Measurements from ENCODE around the gene ITGA7. TPM values are rescaled to one million over a fixed set of nuclear protein-coding genes. Genes with fewer than 3 reads are reported as not detected.

ITGA7 gene
- total and polyA plus RNA-seq, 2 of the 8 experiments (the other 6 are each of a cell fraction or from before 2014, with no cell fraction given): 57.6 to 86.1 TPM

DNA sequence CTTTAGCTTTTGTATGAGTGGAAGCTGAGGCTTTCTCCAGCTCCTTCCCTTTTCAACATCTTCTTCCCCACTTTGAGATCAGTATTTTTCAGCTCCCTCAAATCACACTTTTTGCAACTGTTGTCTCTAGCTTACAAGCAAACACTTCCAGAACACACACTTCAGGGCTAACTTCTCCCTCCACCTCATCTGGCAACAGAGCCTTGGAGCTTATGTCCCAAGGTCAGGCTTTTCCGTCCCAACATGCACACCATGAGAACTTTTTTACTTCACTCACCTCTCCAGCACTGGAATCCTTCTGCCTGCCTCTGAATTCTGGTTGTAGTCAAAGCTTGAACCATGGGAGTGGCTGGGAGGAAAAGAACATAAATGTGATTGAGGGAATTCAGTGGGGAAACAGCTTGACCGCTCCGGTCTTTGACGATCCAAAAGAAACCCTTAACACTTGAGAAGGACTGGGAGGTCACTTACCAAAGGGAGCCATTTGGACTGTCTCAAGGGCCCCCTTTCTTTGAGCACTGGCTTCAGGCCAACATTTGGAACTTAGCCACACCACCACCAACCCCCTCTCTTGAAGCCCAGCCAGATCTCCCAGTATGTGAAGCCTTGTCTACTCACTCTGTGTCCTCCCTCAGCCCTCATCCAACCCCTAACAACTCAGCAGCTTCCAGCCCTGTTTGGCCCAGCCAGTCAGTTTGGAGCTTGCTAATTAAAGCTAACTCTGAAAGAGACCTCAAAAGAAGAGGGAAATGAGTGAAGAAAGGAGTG, 4.3 kb upstream of the ITGA7 start:
- Histone ChIP-seq H3K23me2 (ENCODE audit: low read depth, low read length) (peaks cover 20% of the 10 kb centered on the region), H3K9me3 (ENCODE audit: insufficient read depth in 2 of 2, low read depth in 1 of 2, low read length in 1 of 2) (no peaks in the 10 kb centered on the region), H2AFZ (ENCODE audit: low read length) (no peak overlapping the region), H2BK15ac (ENCODE audit: low read length) (no peak overlapping the region; the same call in 1 of the 2 replicates), H4K8ac (ENCODE audit: extremely low read depth, insufficient read depth, low read length) (no peak overlapping the region), H3K4me3 (ENCODE audit: extremely low read depth in 1 of 4, insufficient read depth in 2 of 4, low read depth in 3 of 4, low read length in 4 of 4) (no peak overlapping the region), H2BK5ac (ENCODE audit: low read depth, low read length) (no peak overlapping the region), H2BK120ac (replicated peaks; ENCODE audit: low read depth, low read length) (no peak overlapping the region), H2BK12ac (ENCODE audit: low read depth, low read length) (no peak overlapping the region), H3K9ac (replicated peaks in 1 of 4; ENCODE audit: extremely low read depth in 1 of 4, low read depth in 3 of 4, low read length in 3 of 4) (no peak overlapping the region), H4K91ac (replicated peaks; ENCODE audit: insufficient read length, low read length) (no peak overlapping the region), H3K79me1 (ENCODE audit: low read depth, low read length) (peaks cover 1% of the 10 kb centered on the region; the same call in 1 of the 2 replicates), H3K79me2 (ENCODE audit: control insufficient read depth in 1 of 2, insufficient read depth in 2 of 2, low read length in 2 of 2) (peaks cover 0 to 5% of the 10 kb centered on the region in 2 experiments; a peak in 1 of 4 replicates), H3K56ac (replicated peaks; ENCODE audit: insufficient read length, low read depth, low read length) (no peak overlapping the region), H3K18ac (ENCODE audit: extremely low read depth, low read length) (no peak overlapping the region), H3K14ac (ENCODE audit: insufficient read length) (no peak overlapping the region), H3K23ac (ENCODE audit: insufficient read length) (no peak overlapping the region), H3K27ac (ENCODE audit: low read depth, low read length) (no peak overlapping the region), H3K4me1 (replicated peaks in 1 of 4; ENCODE audit: control insufficient read depth in 3 of 4, insufficient read depth in 4 of 4, low read length in 3 of 4) (peaks cover 5 to 17% (median 6%) of the 10 kb centered on the region in 4 experiments; a peak in 6 of 7 replicates), H3K27me3 (replicated peaks in 1 of 4; ENCODE audit: control insufficient read depth in 3 of 4, extremely low read depth in 1 of 4, insufficient read depth in 3 of 4, low read length in 3 of 4) (no peaks in the 10 kb centered on the region; a peak in 3 of 7 replicates), H2AK5ac (ENCODE audit: low read depth, low read length) (no peak overlapping the region), H2BK20ac (ENCODE audit: low read length) (no peak overlapping the region), H4K20me1 (replicated peaks in 1 of 2; ENCODE audit: control insufficient read depth in 1 of 2, insufficient read depth in 2 of 2, low read length in 2 of 2) (no peaks in the 10 kb centered on the region), H3K4ac (replicated peaks; ENCODE audit: insufficient read length, low read depth, low read length) (no peak overlapping the region), H4K5ac (ENCODE audit: insufficient read length, low read depth, low read length) (no peak overlapping the region), H3K36me3 (ENCODE audit: control insufficient read depth in 2 of 4, insufficient read depth in 4 of 4, low read length in 3 of 4) (no peaks in the 10 kb centered on the region), H3K4me2 (ENCODE audit: insufficient read depth in 1 of 2, low read depth in 2 of 2, low read length in 2 of 2) (no peak overlapping the region)
- CTCF ChIA-PET (ENCODE audit: partially characterized antibody): interaction anchor here (0.6 to 4.6 kb wide), 11 partner anchors 8 to 107 kb away, joined by 3 to 30 read pairs (median 3); partner anchors contain the start of gene RDH5
- POLR2A ChIA-PET (ENCODE audit: partially characterized antibody): interaction anchor here (0.7 to 2.0 kb wide), 5 partner anchors 8 to 262 kb away, joined by 3 to 5 read pairs (median 3); partner anchors contain the start of genes CD63, PYM1, RAB5B and RDH5
- FAIRE-seq (no peak), DNase-seq (ENCODE audit: low read depth in 1 of 2, low spot score in 2 of 2) (no peak)
- WGBS, 2 experiments (ENCODE audit: extremely low coverage in 1 of 2, insufficient coverage in 1 of 2, insufficient read length in 1 of 2, insufficient replicate concordance in 2 of 2, low coverage in 1 of 2, low lambda C conversion rate in 2 of 2, missing lambda C conversion rate in 1 of 2): 82% methylated on average over 4 of the region's 4 CpGs; no CpG with 5 or more reads in 1 of the 2 experiments
- TF ChIP-seq ASH2L (IDR thresholded peaks at IDR 0.05; ENCODE audit: low read length) (no peak), KDM5A (IDR thresholded peaks at IDR 0.05; ENCODE audit: low read length) (no peak), SAP30 (IDR thresholded peaks at IDR 0.05; ENCODE audit: insufficient read depth, insufficient replicate concordance, low read length) (no peak), KDM1A (IDR thresholded peaks at IDR 0.05; ENCODE audit: borderline replicate concordance, low read length) (no peak), POLR2A (IDR thresholded peaks at IDR 0.05; ENCODE audit: control extremely low read depth in 1 of 2, low read depth in 2 of 2, low read length in 2 of 2) (no peak), CHD1 (IDR thresholded peaks at IDR 0.05; ENCODE audit: low read depth, low read length) (no peak), TAF7 (optimal IDR thresholded peaks at IDR 0.05; ENCODE audit: borderline replicate concordance, low read depth, low read length) (no peak), POLR2AphosphoS5 (IDR thresholded peaks at IDR 0.05; ENCODE audit: low read depth, low read length) (no peak), TBP (IDR thresholded peaks at IDR 0.05; ENCODE audit: low read depth, low read length) (no peak), NANOG (IDR thresholded peaks at IDR 0.05; ENCODE audit: insufficient read depth, low read depth, low read length, poor library complexity, severe bottlenecking) (no peak), CREB1 (IDR thresholded peaks at IDR 0.05) (no peak), CTBP2 (IDR thresholded peaks at IDR 0.05; ENCODE audit: borderline replicate concordance, insufficient read depth, insufficient read length, low read length) (no peak)
